Measurements from ENCODE around the gene LAMP2. TPM values are rescaled to one million over a fixed set of nuclear protein-coding genes. Genes with fewer than 3 reads are reported as not detected.

LAMP2 gene
- total RNA-seq, 6 experiments from 2014 or later: 86.3 to 235 (median 183) TPM

DNA sequence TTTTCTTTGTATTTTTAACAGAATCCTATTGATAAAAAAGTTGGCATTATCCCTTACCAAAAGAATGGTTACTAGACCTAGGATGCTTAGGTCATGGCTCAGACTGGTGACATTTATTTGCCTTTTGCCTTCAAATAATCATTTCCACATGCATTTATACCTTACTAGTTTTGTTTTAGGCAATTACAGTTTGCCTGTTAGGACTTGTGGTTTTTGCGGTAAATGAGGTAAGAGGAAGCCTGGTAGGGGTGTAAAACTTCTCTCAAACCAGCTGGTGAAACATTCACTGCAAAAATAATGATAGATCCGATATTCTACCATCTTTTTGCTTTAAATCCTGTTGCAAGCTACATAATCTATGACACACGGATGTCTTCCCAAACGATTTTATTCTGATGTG lies 12.1 kb downstream of the LAMP2 start:
- H3K9me3 ChIP-seq: no peaks in the 10 kb centered on the region
- ATAC-seq (no peak), DNase-seq (no peak)
- peaks cover 0 to 6% (median 0%) of the 10 kb centered on the region in 4 donors for H3K4me1 ChIP-seq
- intact Hi-C loops (cut with DNase I): no loop called here
- H3K4me3 ChIP-seq: no peak overlapping the region
- WGBS (ENCODE audit: insufficient coverage, low coverage, low lambda C conversion rate, missing lambda C conversion rate): 17% methylated on average over 4 of the region's 4 CpGs
- H3K27ac ChIP-seq: no peak overlapping the region
- H3K27me3 ChIP-seq: no peaks in the 10 kb centered on the region
- peaks cover 0 to 8% (median 3%) of the 10 kb centered on the region in 4 donors for H3K36me3 ChIP-seq
- TF ChIP-seq, protein P1, sequence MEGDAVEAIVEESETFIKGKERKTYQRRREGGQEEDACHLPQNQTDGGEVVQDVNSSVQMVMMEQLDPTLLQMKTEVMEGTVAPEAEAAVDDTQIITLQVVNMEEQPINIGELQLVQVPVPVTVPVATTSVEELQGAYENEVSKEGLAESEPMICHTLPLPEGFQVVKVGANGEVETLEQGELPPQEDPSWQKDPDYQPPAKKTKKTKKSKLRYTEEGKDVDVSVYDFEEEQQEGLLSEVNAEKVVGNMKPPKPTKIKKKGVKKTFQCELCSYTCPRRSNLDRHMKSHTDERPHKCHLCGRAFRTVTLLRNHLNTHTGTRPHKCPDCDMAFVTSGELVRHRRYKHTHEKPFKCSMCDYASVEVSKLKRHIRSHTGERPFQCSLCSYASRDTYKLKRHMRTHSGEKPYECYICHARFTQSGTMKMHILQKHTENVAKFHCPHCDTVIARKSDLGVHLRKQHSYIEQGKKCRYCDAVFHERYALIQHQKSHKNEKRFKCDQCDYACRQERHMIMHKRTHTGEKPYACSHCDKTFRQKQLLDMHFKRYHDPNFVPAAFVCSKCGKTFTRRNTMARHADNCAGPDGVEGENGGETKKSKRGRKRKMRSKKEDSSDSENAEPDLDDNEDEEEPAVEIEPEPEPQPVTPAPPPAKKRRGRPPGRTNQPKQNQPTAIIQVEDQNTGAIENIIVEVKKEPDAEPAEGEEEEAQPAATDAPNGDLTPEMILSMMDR (IDR thresholded peaks at IDR 0.05): no peak
- TF ChIP-seq POLR2A (IDR thresholded peaks at IDR 0.05): no peak

DNA sequence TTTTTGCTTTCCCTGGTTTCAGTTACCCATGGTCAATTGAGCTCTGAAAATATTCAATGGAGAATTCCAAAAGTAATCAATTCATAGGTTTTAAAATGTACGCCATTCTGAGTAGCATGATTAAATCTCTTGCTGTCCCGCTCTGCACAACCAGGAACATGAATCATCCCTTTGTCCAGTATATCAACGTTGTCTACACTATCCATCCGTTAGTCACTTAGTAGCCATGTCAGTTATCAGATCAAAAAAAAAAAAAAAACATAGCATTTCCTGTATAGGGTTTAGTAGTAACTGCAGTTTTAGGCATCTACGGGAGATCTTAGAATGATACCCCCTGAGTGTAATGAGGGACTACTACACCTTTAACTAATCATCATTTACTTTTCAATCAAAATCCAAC lies 15.1 kb downstream of the LAMP2 start:
- Histone ChIP-seq H3K27me3 (no peaks in the 10 kb centered on the region), H3K36me3 (peaks cover 0 to 8% (median 3%) of the 10 kb centered on the region in 4 donors), H3K9me3 (no peaks in the 10 kb centered on the region), H3K4me3 (no peak overlapping the region), H3K4me1 (peaks cover 0 to 6% (median 0%) of the 10 kb centered on the region in 4 donors), H3K27ac (no peak overlapping the region)
- WGBS (ENCODE audit: insufficient coverage, low coverage, low lambda C conversion rate, missing lambda C conversion rate): 47% methylated on average over 5 of the region's 5 CpGs
- DNase-seq (no peak), ATAC-seq (no peak)
- intact Hi-C loops (cut with DNase I): no loop called here
- TF ChIP-seq, protein P1 (IDR thresholded peaks at IDR 0.05): no peak
- no peak for TF ChIP-seq POLR2A (IDR thresholded peaks at IDR 0.05)

DNA sequence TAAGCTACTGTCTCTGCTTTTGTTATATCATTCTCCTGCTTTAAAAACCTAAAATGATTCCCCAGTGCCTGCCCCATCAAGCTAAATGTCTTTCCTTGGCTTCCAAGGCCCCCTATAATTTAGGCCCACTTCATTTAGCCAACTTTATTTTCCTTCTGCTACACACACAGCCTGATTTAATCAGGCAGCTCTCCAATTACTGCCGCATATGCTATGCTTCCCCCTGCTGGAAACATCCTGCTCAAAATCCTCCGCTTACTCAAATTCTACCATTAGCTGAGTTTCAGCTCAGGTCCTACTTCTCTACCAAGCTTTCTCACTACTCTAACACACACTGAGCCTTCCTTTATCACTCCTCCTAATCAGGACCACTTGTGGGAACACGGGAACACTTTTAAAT lies 17.0 kb downstream of the LAMP2 start:
- H3K9me3 ChIP-seq: no peaks in the 10 kb centered on the region
- H3K27me3 ChIP-seq: no peaks in the 10 kb centered on the region
- H3K4me1 ChIP-seq: no peaks in the 10 kb centered on the region
- DNase-seq: no peak
- TF ChIP-seq POLR2A (IDR thresholded peaks at IDR 0.05): no peak
- TF ChIP-seq, protein P1 (IDR thresholded peaks at IDR 0.05): peak; percentile 14 to 49 (median 38)
- no peak overlapping the region for H3K4me3 ChIP-seq
- intact Hi-C loops (cut with DNase I): no loop called here
- no peak overlapping the region for H3K27ac ChIP-seq
- 22% methylated on average over 3 of the region's 3 CpGs for WGBS (ENCODE audit: insufficient coverage, low coverage, low lambda C conversion rate, missing lambda C conversion rate)
- ATAC-seq: peak; percentile 59 to 73 (median 70)
- peaks cover 0 to 13% (median 3%) of the 10 kb centered on the region in 4 donors for H3K36me3 ChIP-seq

DNA sequence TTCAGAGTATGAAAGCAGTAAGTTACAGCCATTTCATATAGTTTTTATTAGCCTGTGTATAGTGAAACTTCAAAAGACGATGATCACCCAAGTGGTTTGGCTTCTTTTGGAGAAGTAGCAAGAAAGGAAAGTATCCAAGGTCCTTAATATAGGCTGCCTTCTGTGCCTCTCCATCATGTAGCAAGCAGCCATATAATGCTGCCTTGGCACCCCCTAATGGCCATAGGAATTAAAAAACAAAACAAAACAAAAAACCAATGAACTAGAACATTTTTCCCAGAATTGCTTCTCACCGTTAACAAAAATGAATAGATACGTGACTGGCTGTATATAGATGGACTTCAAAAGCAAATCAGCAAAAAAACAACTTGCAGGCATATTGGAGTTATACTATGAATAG lies 18.9 kb downstream of the LAMP2 start:
- Histone ChIP-seq H3K4me1 (no peaks in the 10 kb centered on the region), H3K27ac (no peak overlapping the region), H3K36me3 (peaks cover 0 to 24% (median 3%) of the 10 kb centered on the region in 4 donors), H3K27me3 (no peaks in the 10 kb centered on the region), H3K9me3 (no peaks in the 10 kb centered on the region), H3K4me3 (no peak overlapping the region)
- WGBS (ENCODE audit: insufficient coverage, low coverage, low lambda C conversion rate, missing lambda C conversion rate): 22% methylated on average over 3 of the region's 3 CpGs
- DNase-seq: no peak
- TF ChIP-seq, protein P1 (IDR thresholded peaks at IDR 0.05): peak; percentile 9 to 25 (median 21)
- TF ChIP-seq POLR2A (IDR thresholded peaks at IDR 0.05): no peak
- ATAC-seq: peak in 1 of 4 donors; percentile 13
- intact Hi-C loops (cut with DNase I): no loop called here

DNA sequence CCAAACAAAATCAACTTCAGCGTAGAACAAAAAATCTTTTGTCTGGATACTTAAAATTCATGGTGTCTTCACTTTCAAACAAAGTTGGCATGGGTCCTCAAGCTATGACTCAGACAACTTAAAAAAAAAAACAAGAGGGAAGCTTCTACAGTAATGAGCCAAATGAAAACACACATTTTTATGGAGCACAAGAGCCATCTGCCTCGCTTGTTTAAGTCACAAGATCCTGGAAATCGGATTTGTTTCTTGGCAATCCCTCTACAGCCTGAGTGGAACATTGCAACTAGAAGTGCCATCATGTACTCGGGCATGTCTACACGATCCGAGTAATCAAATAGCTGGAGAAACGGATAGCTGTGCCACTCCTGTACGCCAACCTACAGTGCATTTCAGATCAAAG lies 22.6 kb downstream of the LAMP2 start:
- Histone ChIP-seq H3K4me3 (no peak overlapping the region), H3K27me3 (no peaks in the 10 kb centered on the region), H3K4me1 (no peaks in the 10 kb centered on the region), H3K9me3 (no peaks in the 10 kb centered on the region), H3K36me3 (peaks cover 0 to 23% (median 0%) of the 10 kb centered on the region in 4 donors), H3K27ac (no peak overlapping the region)
- TF ChIP-seq, protein P1 (IDR thresholded peaks at IDR 0.05): no peak
- TF ChIP-seq POLR2A (IDR thresholded peaks at IDR 0.05): no peak
- WGBS (ENCODE audit: insufficient coverage, low coverage, low lambda C conversion rate, missing lambda C conversion rate): 74% methylated on average over 7 of the region's 8 CpGs
- ATAC-seq (no peak), DNase-seq (no peak)
- intact Hi-C loops (cut with DNase I): no loop called here

Data from right lobe of liver (tissue), 6 donors.